Measurements from ENCODE around the gene LRIT1.
A peak's percentile ranks its signal among the peaks of the same experiment; 100 is the strongest.

LRIT1 gene

DNA sequence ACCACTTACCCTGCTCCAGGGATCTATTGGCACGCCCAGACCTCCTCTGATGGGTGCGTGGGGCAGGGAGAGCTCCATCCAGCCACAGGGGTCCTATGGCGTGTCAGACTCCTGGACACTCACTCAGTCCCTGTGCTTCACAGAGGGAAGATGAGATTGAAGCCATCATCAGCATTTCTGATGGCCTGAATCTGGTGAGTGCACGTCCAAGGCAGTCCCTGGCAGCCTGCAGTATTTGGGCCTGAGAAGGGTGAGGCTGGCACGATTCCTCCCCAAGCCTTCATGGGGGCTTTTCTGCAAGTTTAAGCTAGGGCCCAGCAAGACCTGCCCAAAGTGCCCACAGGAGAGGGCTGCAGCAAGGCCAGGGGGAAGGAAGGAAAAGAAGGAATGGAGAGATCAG lies 43.7 kb downstream of the LRIT1 start:
- no peak for DNase-seq (ENCODE audit: low read depth)
- no peak overlapping the region for H3K4me3 ChIP-seq (ENCODE audit: low read depth, low read length)
- in situ Hi-C loops (cut with HindIII; ENCODE audit: low sequenced_read_pairs) = no loop called here
- TF ChIP-seq, protein P1, sequence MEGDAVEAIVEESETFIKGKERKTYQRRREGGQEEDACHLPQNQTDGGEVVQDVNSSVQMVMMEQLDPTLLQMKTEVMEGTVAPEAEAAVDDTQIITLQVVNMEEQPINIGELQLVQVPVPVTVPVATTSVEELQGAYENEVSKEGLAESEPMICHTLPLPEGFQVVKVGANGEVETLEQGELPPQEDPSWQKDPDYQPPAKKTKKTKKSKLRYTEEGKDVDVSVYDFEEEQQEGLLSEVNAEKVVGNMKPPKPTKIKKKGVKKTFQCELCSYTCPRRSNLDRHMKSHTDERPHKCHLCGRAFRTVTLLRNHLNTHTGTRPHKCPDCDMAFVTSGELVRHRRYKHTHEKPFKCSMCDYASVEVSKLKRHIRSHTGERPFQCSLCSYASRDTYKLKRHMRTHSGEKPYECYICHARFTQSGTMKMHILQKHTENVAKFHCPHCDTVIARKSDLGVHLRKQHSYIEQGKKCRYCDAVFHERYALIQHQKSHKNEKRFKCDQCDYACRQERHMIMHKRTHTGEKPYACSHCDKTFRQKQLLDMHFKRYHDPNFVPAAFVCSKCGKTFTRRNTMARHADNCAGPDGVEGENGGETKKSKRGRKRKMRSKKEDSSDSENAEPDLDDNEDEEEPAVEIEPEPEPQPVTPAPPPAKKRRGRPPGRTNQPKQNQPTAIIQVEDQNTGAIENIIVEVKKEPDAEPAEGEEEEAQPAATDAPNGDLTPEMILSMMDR (IDR thresholded peaks at IDR 0.05; ENCODE audit: low read depth, low read length, missing control alignments) = no peak

DNA sequence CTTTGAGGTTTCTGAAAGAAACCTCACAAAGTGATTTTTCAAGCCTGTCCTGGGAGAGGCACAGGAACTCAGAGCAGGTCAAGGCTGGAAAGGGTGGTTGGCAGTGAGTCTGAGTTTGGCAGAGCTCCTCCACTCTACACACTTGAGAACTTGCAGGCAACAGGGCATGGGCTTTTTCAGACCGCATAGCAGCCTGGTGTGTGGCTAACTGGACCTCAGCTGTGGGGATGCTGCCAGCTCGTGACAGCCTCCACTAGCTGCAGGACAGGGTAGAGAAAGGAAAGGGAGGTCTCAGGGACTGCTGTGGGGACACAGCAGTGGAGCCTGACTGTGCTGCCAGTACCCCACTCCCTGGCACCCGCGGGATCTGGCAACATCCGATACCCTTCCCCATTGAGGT lies 44.4 kb downstream of the LRIT1 start:
- no peak overlapping the region for H3K4me3 ChIP-seq (ENCODE audit: low read depth, low read length)
- in situ Hi-C loops (cut with HindIII; ENCODE audit: low sequenced_read_pairs) = no loop called here
- TF ChIP-seq, protein P1 (IDR thresholded peaks at IDR 0.05; ENCODE audit: low read depth, low read length, missing control alignments) = no peak
- no peak for DNase-seq (ENCODE audit: low read depth)

DNA sequence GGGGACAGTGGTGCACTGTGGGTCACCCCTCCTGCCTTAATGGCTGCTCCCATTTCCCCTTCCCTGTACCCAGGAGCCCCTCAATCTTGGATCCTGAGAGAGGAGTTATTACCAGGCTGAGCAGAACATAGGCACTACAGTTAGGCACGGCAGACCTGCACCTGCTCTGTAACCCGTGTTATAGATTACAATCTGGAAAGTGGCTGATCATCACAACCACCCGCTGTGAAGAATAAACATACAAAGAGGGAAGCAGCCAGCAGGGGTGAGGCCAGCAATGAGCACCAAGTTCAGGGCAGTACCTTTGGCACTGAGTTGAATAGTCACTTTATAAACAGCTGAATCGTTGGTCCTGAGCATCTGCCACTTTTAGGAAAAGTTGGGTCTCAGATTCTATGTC lies 45.3 kb downstream of the LRIT1 start:
- no peak for DNase-seq (ENCODE audit: low read depth)
- in situ Hi-C loops (cut with HindIII; ENCODE audit: low sequenced_read_pairs) = no loop called here
- H3K4me3 ChIP-seq (ENCODE audit: low read depth, low read length) = no peak overlapping the region
- TF ChIP-seq, protein P1 (IDR thresholded peaks at IDR 0.05; ENCODE audit: low read depth, low read length, missing control alignments) = no peak

DNA sequence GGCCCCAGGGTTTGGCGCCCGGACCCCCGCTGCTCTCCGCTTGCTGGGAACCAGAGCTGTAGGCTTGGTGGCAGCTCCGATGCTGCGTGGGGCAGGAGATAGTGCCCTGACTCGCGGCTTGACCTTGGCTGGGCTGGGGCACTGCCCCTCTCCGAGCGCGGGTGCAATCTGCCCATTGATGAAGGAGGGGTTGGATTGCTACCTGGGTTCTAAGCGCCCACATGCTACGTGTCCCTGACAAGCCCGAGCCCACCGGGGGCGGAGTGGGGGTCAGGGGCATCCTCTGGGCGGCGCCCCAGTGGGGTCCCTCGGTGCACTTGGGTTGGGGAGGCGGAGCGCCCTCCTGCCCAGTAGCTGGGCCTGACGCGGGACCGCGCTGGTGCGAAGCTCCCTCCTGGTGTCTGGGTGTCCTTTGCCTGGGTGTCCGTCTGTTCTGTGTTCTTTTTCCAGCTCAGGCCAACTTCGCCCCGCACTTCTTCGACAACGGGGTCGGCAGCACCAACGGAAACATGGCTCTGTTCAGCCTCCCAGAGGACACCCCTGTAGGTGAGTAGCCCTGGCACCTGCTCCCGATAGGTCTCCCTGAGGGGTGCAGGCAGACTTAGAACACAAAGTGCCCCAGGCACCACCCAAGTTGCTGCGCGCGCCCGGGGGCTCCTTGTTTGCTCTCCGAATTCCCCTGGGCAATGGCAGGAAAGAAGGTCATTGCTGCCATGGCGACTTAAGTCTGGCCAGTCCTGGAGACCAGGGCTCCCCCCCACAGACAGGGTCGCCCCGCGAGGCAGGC lies 46.1 kb downstream of the LRIT1 start:
- DNase-seq (ENCODE audit: low read depth) = no peak
- TF ChIP-seq, protein P1 (IDR thresholded peaks at IDR 0.05; ENCODE audit: low read depth, low read length, missing control alignments) = no peak
- in situ Hi-C loops (cut with HindIII; ENCODE audit: low sequenced_read_pairs) = no loop called here
- no peak overlapping the region for H3K4me3 ChIP-seq (ENCODE audit: low read depth, low read length)

DNA sequence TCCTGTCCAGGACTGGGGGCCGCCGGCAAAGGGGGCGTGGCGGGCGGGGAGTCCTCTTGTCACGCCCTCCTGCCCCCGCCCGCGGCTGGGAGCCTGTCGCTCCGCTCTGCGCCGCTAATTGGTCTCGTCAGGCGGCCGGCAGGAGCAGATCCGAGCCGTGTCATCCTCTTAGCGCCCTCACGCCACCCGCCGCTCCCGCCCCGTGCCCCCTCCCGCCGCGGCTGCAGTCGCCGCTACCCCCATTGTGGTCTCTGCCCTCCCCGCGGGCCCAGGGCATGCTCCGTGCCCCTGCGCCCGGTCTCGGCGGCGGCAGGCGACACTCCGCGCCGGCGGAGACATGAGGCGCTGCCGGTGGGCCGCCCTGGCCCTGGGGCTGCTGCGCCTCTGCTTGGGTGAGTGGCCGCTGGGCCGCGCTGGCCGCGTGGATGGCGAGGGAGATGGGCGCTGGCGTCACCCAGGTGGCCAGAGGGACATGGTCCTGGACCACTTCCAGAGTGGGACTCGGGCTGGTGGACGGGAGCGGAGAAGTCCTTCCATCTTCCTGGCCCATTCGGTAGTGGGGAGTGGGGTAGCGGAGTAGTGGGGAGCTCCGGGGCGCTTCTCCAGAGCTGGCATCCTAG lies 46.8 kb downstream of the LRIT1 start, which contains the start of gene CDHR1:
Gene CDHR1 (plus strand): TSS at position 114 of the 620 bp plus-strand sequence. CDS start 224 bp downstream, at position 338.
- H3K4me3 ChIP-seq (ENCODE audit: low read depth, low read length) = peak within 1 kb of the TSS; percentile 24
- DNase-seq (ENCODE audit: low read depth) = no peak
- TF ChIP-seq, protein P1 (IDR thresholded peaks at IDR 0.05; ENCODE audit: low read depth, low read length, missing control alignments) = no peak
- in situ Hi-C loops (cut with HindIII; ENCODE audit: low sequenced_read_pairs) = no loop called here

DNA sequence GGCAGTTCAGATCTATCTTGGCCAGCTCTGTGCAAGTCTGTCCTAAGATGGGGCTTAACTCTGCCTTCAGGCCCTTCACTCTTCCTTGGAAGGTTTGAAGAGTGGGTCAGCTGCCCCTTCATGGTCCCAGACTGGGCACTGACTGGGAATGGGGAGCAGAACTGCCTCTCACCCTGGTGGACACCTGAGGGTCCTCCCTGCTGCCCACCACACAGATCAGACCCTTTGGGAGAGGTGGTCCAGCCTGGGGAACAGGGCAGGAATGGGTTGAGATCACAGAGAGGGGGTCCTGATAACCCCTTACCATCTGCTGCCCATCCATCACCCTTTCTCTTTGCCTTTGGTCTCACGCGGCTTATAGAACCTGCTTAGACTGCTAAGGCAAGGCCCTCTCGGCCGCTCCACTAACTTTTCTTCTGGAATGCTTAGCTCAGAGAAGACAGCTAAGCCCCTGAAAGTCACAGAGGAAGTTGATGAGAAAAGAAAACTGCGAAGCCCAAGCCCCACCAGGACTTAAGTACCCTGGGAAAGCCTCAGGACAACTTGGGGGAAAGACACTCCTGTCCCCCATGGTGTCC lies 47.4 kb downstream of the LRIT1 start:
- H3K4me3 ChIP-seq (ENCODE audit: low read depth, low read length) = peak overlapping the region; percentile 24

More for the DNA sequence above, 47.4 kb downstream of the LRIT1 start:
- in situ Hi-C loops (cut with HindIII; ENCODE audit: low sequenced_read_pairs) = no loop called here
- no peak for DNase-seq (ENCODE audit: low read depth)
- TF ChIP-seq, protein P1 (IDR thresholded peaks at IDR 0.05; ENCODE audit: low read depth, low read length, missing control alignments) = no peak
